Lower leg skin (tissue), 3 donors: ENCODE data around the gene RBM26.

Experiments used
- POLR2A ChIP-seq, 2 donors: fragments of 450-650 bp; IDR thresholded peaks; one replicate each; pipeline ENCODE4 v1.6.1; 2016 to 2017; ENCODE audit warnings: antibody characterized with exemption in 2 of 2, mild to moderate bottlenecking in 1 of 2, moderate library complexity in 1 of 2
- TF ChIP-seq, protein P1 (sequence below), 3 donors: fragments of 450-650 bp; IDR thresholded peaks; one replicate each; pipeline ENCODE4 v1.5.1; 2016; ENCODE audit warnings: antibody characterized with exemption in 3 of 3, mild to moderate bottlenecking in 3 of 3, moderate library complexity in 2 of 3

DNA sequence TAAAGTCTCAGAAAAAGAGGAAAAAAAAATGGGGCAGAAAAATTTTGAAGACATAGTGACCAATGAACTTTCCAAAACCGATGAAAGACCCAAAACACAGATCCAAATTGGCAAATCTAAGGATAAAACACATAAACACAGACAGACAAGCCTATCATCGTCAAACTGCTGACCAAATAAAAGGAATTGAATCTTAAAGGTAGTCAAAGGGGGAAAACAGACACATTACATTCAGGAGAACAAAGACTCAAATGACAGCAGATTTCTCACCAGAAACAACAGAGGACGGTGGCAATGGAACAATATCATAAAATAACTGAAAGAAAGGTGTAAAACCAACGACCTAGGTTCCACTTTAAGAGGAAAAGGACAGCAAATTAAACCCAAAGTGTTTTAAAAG, 10.2 kb downstream of the RBM26 start:
- TF ChIP-seq, protein P1, sequence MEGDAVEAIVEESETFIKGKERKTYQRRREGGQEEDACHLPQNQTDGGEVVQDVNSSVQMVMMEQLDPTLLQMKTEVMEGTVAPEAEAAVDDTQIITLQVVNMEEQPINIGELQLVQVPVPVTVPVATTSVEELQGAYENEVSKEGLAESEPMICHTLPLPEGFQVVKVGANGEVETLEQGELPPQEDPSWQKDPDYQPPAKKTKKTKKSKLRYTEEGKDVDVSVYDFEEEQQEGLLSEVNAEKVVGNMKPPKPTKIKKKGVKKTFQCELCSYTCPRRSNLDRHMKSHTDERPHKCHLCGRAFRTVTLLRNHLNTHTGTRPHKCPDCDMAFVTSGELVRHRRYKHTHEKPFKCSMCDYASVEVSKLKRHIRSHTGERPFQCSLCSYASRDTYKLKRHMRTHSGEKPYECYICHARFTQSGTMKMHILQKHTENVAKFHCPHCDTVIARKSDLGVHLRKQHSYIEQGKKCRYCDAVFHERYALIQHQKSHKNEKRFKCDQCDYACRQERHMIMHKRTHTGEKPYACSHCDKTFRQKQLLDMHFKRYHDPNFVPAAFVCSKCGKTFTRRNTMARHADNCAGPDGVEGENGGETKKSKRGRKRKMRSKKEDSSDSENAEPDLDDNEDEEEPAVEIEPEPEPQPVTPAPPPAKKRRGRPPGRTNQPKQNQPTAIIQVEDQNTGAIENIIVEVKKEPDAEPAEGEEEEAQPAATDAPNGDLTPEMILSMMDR (IDR thresholded peaks at IDR 0.05), result no peak
- no peak for TF ChIP-seq POLR2A (IDR thresholded peaks at IDR 0.05)
